ENCODE results near the gene SSX2IP. TPM values are rescaled to one million over a fixed set of nuclear protein-coding genes. Genes with fewer than 3 reads are reported as not detected.

SSX2IP gene
- total and polyA plus RNA-seq, 4 donors, result 2.7 to 11.9 (median 8.5) TPM

GRCh38 chr1:84715342-84716019 is 25.2 kb upstream of the SSX2IP start:
- ATAC-seq (ENCODE audit: low FRiP score), result no peak
- 82 to 86% methylated on average over 3 of the region's 3 CpGs for WGBS, 2 donors

GRCh38 chr1:84712276-84712874 is 22.1 kb upstream of the SSX2IP start:
- DNase-seq, result no peak
- 66 to 71% methylated on average over 3 of the region's 3 CpGs for WGBS, 2 donors
- Histone ChIP-seq H3K4me1 (ENCODE audit: control insufficient read depth in 1 of 2, insufficient read depth in 2 of 2, low read length in 2 of 2) (peaks cover 0 to 2% of the 10 kb centered on the region in 2 donors), H3K36me3 (ENCODE audit: control insufficient read depth in 1 of 2, insufficient read depth in 2 of 2, low read length in 1 of 2) (no peaks in the 10 kb centered on the region), H3K4me3 (ENCODE audit: low read length in 2 of 2) (no peak overlapping the region), H3K9me3 (ENCODE audit: control insufficient read depth, low read length) (no peaks in the 10 kb centered on the region), H3K27me3 (ENCODE audit: control insufficient read depth in 1 of 2, insufficient read depth in 2 of 2, low read length in 1 of 2) (no peaks in the 10 kb centered on the region), H3K27ac (ENCODE audit: low read depth in 1 of 2, low read length in 2 of 2) (no peak overlapping the region)
- ATAC-seq (ENCODE audit: low FRiP score), result no peak
- intact Hi-C loops (cut with DNase I), result no loop called here

More at GRCh38 chr1:84715342-84716019, 25.2 kb upstream of the SSX2IP start:
- no peak overlapping the region for H3K27ac ChIP-seq (ENCODE audit: low read depth in 1 of 2, low read length in 2 of 2)
- no peaks in the 10 kb centered on the region for H3K27me3 ChIP-seq (ENCODE audit: control insufficient read depth in 1 of 2, insufficient read depth in 2 of 2, low read length in 1 of 2)
- H3K36me3 ChIP-seq (ENCODE audit: control insufficient read depth in 1 of 2, insufficient read depth in 2 of 2, low read length in 1 of 2), result no peaks in the 10 kb centered on the region
- peaks cover 3 to 5% of the 10 kb centered on the region in 2 donors for H3K4me1 ChIP-seq (ENCODE audit: control insufficient read depth in 1 of 2, insufficient read depth in 2 of 2, low read length in 2 of 2)
- DNase-seq, result no peak
- no peak overlapping the region for H3K4me3 ChIP-seq (ENCODE audit: low read length in 2 of 2)
- intact Hi-C loops (cut with DNase I), result no loop called here
- no peaks in the 10 kb centered on the region for H3K9me3 ChIP-seq (ENCODE audit: control insufficient read depth, low read length)

GRCh38 chr1:84711869-84712268 is 21.6 kb upstream of the SSX2IP start:
- no peak overlapping the region for H3K27ac ChIP-seq (ENCODE audit: low read depth in 1 of 2, low read length in 2 of 2)
- H3K9me3 ChIP-seq (ENCODE audit: control insufficient read depth, low read length), result no peaks in the 10 kb centered on the region
- H3K27me3 ChIP-seq (ENCODE audit: control insufficient read depth in 1 of 2, insufficient read depth in 2 of 2, low read length in 1 of 2), result no peaks in the 10 kb centered on the region
- WGBS, 2 donors, result 65 to 70% methylated on average over 4 of the region's 4 CpGs
- H3K4me1 ChIP-seq (ENCODE audit: control insufficient read depth in 1 of 2, insufficient read depth in 2 of 2, low read length in 2 of 2), result peaks cover 0 to 2% of the 10 kb centered on the region in 2 donors
- intact Hi-C loops (cut with DNase I), result no loop called here
- no peaks in the 10 kb centered on the region for H3K36me3 ChIP-seq (ENCODE audit: control insufficient read depth in 1 of 2, insufficient read depth in 2 of 2, low read length in 1 of 2)
- ATAC-seq (ENCODE audit: low FRiP score) (no peak), DNase-seq (no peak)
- no peak overlapping the region for H3K4me3 ChIP-seq (ENCODE audit: low read length in 2 of 2)

- Histone ChIP-seq H3K4me1 (ENCODE audit: control insufficient read depth in 1 of 2, insufficient read depth in 2 of 2, low read length in 2 of 2) (peaks cover 0 to 2% of the 10 kb centered on the region in 2 donors), H3K27me3 (ENCODE audit: control insufficient read depth in 1 of 2, insufficient read depth in 2 of 2, low read length in 1 of 2) (no peaks in the 10 kb centered on the region), H3K36me3 (ENCODE audit: control insufficient read depth in 1 of 2, insufficient read depth in 2 of 2, low read length in 1 of 2) (no peaks in the 10 kb centered on the region), H3K27ac (ENCODE audit: low read depth in 1 of 2, low read length in 2 of 2) (no peak overlapping the region), H3K9me3 (ENCODE audit: control insufficient read depth, low read length) (no peaks in the 10 kb centered on the region), H3K4me3 (ENCODE audit: low read length in 2 of 2) (no peak overlapping the region)
- intact Hi-C loops (cut with DNase I), result no loop called here
- no peak for ATAC-seq (ENCODE audit: low FRiP score)
- 18 to 23% methylated on average over 1 of the region's 1 CpG for WGBS, 2 donors
- no peak for DNase-seq
These were observed 20.9 kb upstream of the SSX2IP start for GRCh38 chr1:84711121-84711520.

GRCh38 chr1:84709131-84709530 is 18.9 kb upstream of the SSX2IP start:
- DNase-seq (no peak), ATAC-seq (ENCODE audit: low FRiP score) (no peak)
- intact Hi-C loops (cut with DNase I), result no loop called here

GRCh38 chr1:84708031-84708430 is 17.8 kb upstream of the SSX2IP start:
- H3K27ac ChIP-seq (ENCODE audit: low read depth in 1 of 2, low read length in 2 of 2), result no peak overlapping the region
- no peaks in the 10 kb centered on the region for H3K9me3 ChIP-seq (ENCODE audit: control insufficient read depth, low read length)
- no peak overlapping the region for H3K4me3 ChIP-seq (ENCODE audit: low read length in 2 of 2)
- no peak for ATAC-seq (ENCODE audit: low FRiP score)
- DNase-seq, result no peak
- H3K27me3 ChIP-seq (ENCODE audit: control insufficient read depth in 1 of 2, insufficient read depth in 2 of 2, low read length in 1 of 2), result no peaks in the 10 kb centered on the region
- intact Hi-C loops (cut with DNase I), result no loop called here
- peaks cover 0 to 2% of the 10 kb centered on the region in 2 donors for H3K4me1 ChIP-seq (ENCODE audit: control insufficient read depth in 1 of 2, insufficient read depth in 2 of 2, low read length in 2 of 2)
- no peaks in the 10 kb centered on the region for H3K36me3 ChIP-seq (ENCODE audit: control insufficient read depth in 1 of 2, insufficient read depth in 2 of 2, low read length in 1 of 2)
- 92 to 93% methylated on average over 4 of the region's 4 CpGs for WGBS, 2 donors

More at GRCh38 chr1:84709131-84709530, 18.9 kb upstream of the SSX2IP start:
- no peaks in the 10 kb centered on the region for H3K27me3 ChIP-seq (ENCODE audit: control insufficient read depth in 1 of 2, insufficient read depth in 2 of 2, low read length in 1 of 2)
- H3K27ac ChIP-seq (ENCODE audit: low read depth in 1 of 2, low read length in 2 of 2), result no peak overlapping the region
- WGBS, 2 donors, result 81 to 84% methylated on average over 1 of the region's 1 CpG
- H3K4me1 ChIP-seq (ENCODE audit: control insufficient read depth in 1 of 2, insufficient read depth in 2 of 2, low read length in 2 of 2), result peaks cover 0 to 2% of the 10 kb centered on the region in 2 donors
- no peak overlapping the region for H3K4me3 ChIP-seq (ENCODE audit: low read length in 2 of 2)
- H3K9me3 ChIP-seq (ENCODE audit: control insufficient read depth, low read length), result no peaks in the 10 kb centered on the region
- no peaks in the 10 kb centered on the region for H3K36me3 ChIP-seq (ENCODE audit: control insufficient read depth in 1 of 2, insufficient read depth in 2 of 2, low read length in 1 of 2)

- Histone ChIP-seq H3K27ac (ENCODE audit: low read depth in 1 of 2, low read length in 2 of 2) (no peak overlapping the region), H3K4me1 (ENCODE audit: control insufficient read depth in 1 of 2, insufficient read depth in 2 of 2, low read length in 2 of 2) (no peaks in the 10 kb centered on the region), H3K9me3 (ENCODE audit: control insufficient read depth, low read length) (no peaks in the 10 kb centered on the region), H3K4me3 (ENCODE audit: low read length in 2 of 2) (no peak overlapping the region), H3K36me3 (ENCODE audit: control insufficient read depth in 1 of 2, insufficient read depth in 2 of 2, low read length in 1 of 2) (no peaks in the 10 kb centered on the region), H3K27me3 (ENCODE audit: control insufficient read depth in 1 of 2, insufficient read depth in 2 of 2, low read length in 1 of 2) (no peaks in the 10 kb centered on the region)
- DNase-seq (no peak), ATAC-seq (ENCODE audit: low FRiP score) (no peak)
- intact Hi-C loops (cut with DNase I), result no loop called here
- WGBS, 2 donors, result 85 to 93% methylated on average over 4 of the region's 4 CpGs
These were observed 15.3 kb upstream of the SSX2IP start for GRCh38 chr1:84705513-84705912.

GRCh38 chr1:84704872-84705417 is 14.7 kb upstream of the SSX2IP start:
- Histone ChIP-seq H3K4me1 (ENCODE audit: control insufficient read depth in 1 of 2, insufficient read depth in 2 of 2, low read length in 2 of 2) (peaks cover 0 to 3% of the 10 kb centered on the region in 2 donors), H3K27ac (ENCODE audit: low read depth in 1 of 2, low read length in 2 of 2) (no peak overlapping the region), H3K4me3 (ENCODE audit: low read length in 2 of 2) (no peak overlapping the region), H3K9me3 (ENCODE audit: control insufficient read depth, low read length) (no peaks in the 10 kb centered on the region), H3K36me3 (ENCODE audit: control insufficient read depth in 1 of 2, insufficient read depth in 2 of 2, low read length in 1 of 2) (no peaks in the 10 kb centered on the region), H3K27me3 (ENCODE audit: control insufficient read depth in 1 of 2, insufficient read depth in 2 of 2, low read length in 1 of 2) (no peaks in the 10 kb centered on the region)
- ATAC-seq (ENCODE audit: low FRiP score) (no peak), DNase-seq (no peak)
- 89 to 94% methylated on average over 3 of the region's 3 CpGs for WGBS, 2 donors
- intact Hi-C loops (cut with DNase I), result no loop called here

- H3K4me3 ChIP-seq (ENCODE audit: low read length in 2 of 2), result no peak overlapping the region
- H3K9me3 ChIP-seq (ENCODE audit: control insufficient read depth, low read length), result no peaks in the 10 kb centered on the region
- H3K4me1 ChIP-seq (ENCODE audit: control insufficient read depth in 1 of 2, insufficient read depth in 2 of 2, low read length in 2 of 2), result peaks cover 0 to 3% of the 10 kb centered on the region in 2 donors
- no peaks in the 10 kb centered on the region for H3K27me3 ChIP-seq (ENCODE audit: control insufficient read depth in 1 of 2, insufficient read depth in 2 of 2, low read length in 1 of 2)
- 43% methylated on average over 2 of the region's 2 CpGs for WGBS, 2 donors
- no peak overlapping the region for H3K27ac ChIP-seq (ENCODE audit: low read depth in 1 of 2, low read length in 2 of 2)
- intact Hi-C loops (cut with DNase I), result no loop called here
- no peak for DNase-seq
- no peak for ATAC-seq (ENCODE audit: low FRiP score)
- H3K36me3 ChIP-seq (ENCODE audit: control insufficient read depth in 1 of 2, insufficient read depth in 2 of 2, low read length in 1 of 2), result no peaks in the 10 kb centered on the region
These were observed 13.2 kb upstream of the SSX2IP start for GRCh38 chr1:84703431-84703830.

All from aorta (tissue), 5 donors.